HEK293 (cell line): Measurements from ENCODE around the gene AARS2.

Experiments
- CTCF ChIA-PET: fragments of 350-600 bp; formaldehyde crosslinking; extraction: SDS; loops from one replicate; lab custom pipeline; 2021; ENCODE audit warnings: antibody characterized with exemption; lab: Yijun Ruan, JAX
- POLR2A ChIA-PET: fragments of 300-600 bp; formaldehyde crosslinking; extraction: SDS; loops from one replicate; lab custom pipeline; 2020; ENCODE audit warnings: antibody characterized with exemption, inconsistent platforms; lab: Yijun Ruan, JAX
- H3K27ac ChIP-seq: fragments of 200-500 bp; sonication (Bioruptor generic); 2 replicates; pipeline ENCODE4 v1.5.1; 2014; ENCODE audit warnings: low read depth, low read length, control low read depth, inconsistent platforms; ENCODE audit errors: extremely low read depth
- H3K36me3 ChIP-seq, 2 experiments: fragments of 200-500 bp in 1 of 2; sonication (Bioruptor generic) in 1 of 2; 1 replicate in 1 of 2; 2 replicates in 1 of 2; pipeline ENCODE4 v1.5.1; 2014 to 2017; ENCODE audit warnings: inconsistent platforms in 2 of 2, low read length in 2 of 2; ENCODE audit not compliant: control insufficient read depth in 2 of 2, insufficient read depth in 1 of 2
- H3K4me1 ChIP-seq: fragments of 200-500 bp; sonication (Bioruptor generic); 2 replicates; pipeline ENCODE4 v1.5.1; 2014; ENCODE audit warnings: mild to moderate bottlenecking, low read length, inconsistent platforms; ENCODE audit not compliant: control insufficient read depth, insufficient read depth
- H3K4me3 ChIP-seq: 2 replicates; pipeline ENCODE4 v1.5.1; 2011; ENCODE audit warnings: low read depth, mild to moderate bottlenecking, control low read depth, low read length, moderate library complexity
- H3K9me3 ChIP-seq: fragments of 200-500 bp; sonication (Bioruptor generic); 2 replicates; pipeline ENCODE4 v1.5.1; 2014; ENCODE audit warnings: low read depth, low read length, inconsistent platforms; ENCODE audit not compliant: control insufficient read depth, insufficient read depth
- FEZF1 ChIP-seq: fragments of 450-650 bp; formaldehyde crosslinking; IDR thresholded peaks from 2 replicates; pipeline ENCODE4 v1.5.1; 2016; ENCODE audit warnings: missing biosample characterization, missing genetic modification characterization
- IKZF3 ChIP-seq: fragments of 450-650 bp; IDR thresholded peaks from 2 replicates; pipeline ENCODE4 v1.5.0; 2018; ENCODE audit warnings: missing biosample characterization, mild to moderate bottlenecking, missing genetic modification characterization, moderate library complexity
- PRDM1 ChIP-seq: fragments of 450-650 bp; formaldehyde crosslinking; IDR thresholded peaks from 2 replicates; pipeline ENCODE4; 2016; ENCODE audit warnings: missing biosample characterization, missing genetic modification characterization
- REPIN1 ChIP-seq: fragments of 450-650 bp; formaldehyde crosslinking; IDR thresholded peaks from 2 replicates; pipeline ENCODE4 v1.5.1; 2017; ENCODE audit warnings: missing biosample characterization, missing genetic modification characterization, low read depth
- SETDB1 ChIP-seq: IDR thresholded peaks from one replicate; pipeline ENCODE4 v1.6.1; 2017; ENCODE audit warnings: mild to moderate bottlenecking, low read length, moderate library complexity, mixed read lengths; ENCODE audit not compliant: insufficient read length
- TSHZ1 ChIP-seq: fragments of 450-650 bp; formaldehyde crosslinking; IDR thresholded peaks from 2 replicates; pipeline ENCODE4 v1.5.1; 2016; ENCODE audit warnings: missing biosample characterization, missing genetic modification characterization, borderline replicate concordance
- ZBTB17 ChIP-seq: fragments of 450-650 bp; formaldehyde crosslinking; IDR thresholded peaks from 2 replicates; pipeline ENCODE4 v1.5.1; 2016; ENCODE audit warnings: missing biosample characterization, missing genetic modification characterization
- ZFHX2 ChIP-seq: fragments of 450-650 bp; formaldehyde crosslinking; conservative IDR thresholded peaks from 2 replicates; pipeline ENCODE4 v1.5.1; 2016; ENCODE audit warnings: missing biosample characterization, missing genetic modification characterization
- ZFP69B ChIP-seq: fragments of 450-650 bp; formaldehyde crosslinking; IDR thresholded peaks from 2 replicates; pipeline ENCODE4 v1.5.1; 2016; ENCODE audit warnings: missing biosample characterization, missing genetic modification characterization
- ZIC2 ChIP-seq: fragments of 450-650 bp; formaldehyde crosslinking; IDR thresholded peaks from 2 replicates; pipeline ENCODE4 v1.5.1; 2016; ENCODE audit warnings: missing biosample characterization, missing genetic modification characterization
- ZNF112 ChIP-seq: fragments of 450-650 bp; formaldehyde crosslinking; IDR thresholded peaks from 2 replicates; pipeline ENCODE4 v1.5.0; 2017; ENCODE audit warnings: missing biosample characterization, missing genetic modification characterization
- ZNF146 ChIP-seq: fragments of 450-650 bp; formaldehyde crosslinking; IDR thresholded peaks from 2 replicates; pipeline ENCODE4 v1.5.1; 2016; ENCODE audit warnings: missing biosample characterization, missing genetic modification characterization
- ZNF175 ChIP-seq: fragments of 450-650 bp; formaldehyde crosslinking; IDR thresholded peaks from 2 replicates; pipeline ENCODE4 v1.5.1; 2016; ENCODE audit warnings: missing biosample characterization, missing genetic modification characterization
- ZNF2 ChIP-seq: fragments of 450-650 bp; formaldehyde crosslinking; IDR thresholded peaks from 2 replicates; pipeline ENCODE4 v1.5.1; 2016; ENCODE audit warnings: missing biosample characterization, missing genetic modification characterization
- ZNF266 ChIP-seq: fragments of 450-650 bp; formaldehyde crosslinking; IDR thresholded peaks from 2 replicates; pipeline ENCODE4 v1.5.1; 2016; ENCODE audit warnings: missing biosample characterization, missing genetic modification characterization, low read depth
- ZNF335 ChIP-seq: fragments of 450-650 bp; formaldehyde crosslinking; conservative IDR thresholded peaks from 2 replicates; pipeline ENCODE4 v1.5.1; 2016; ENCODE audit warnings: missing biosample characterization, missing genetic modification characterization
- ZNF423 ChIP-seq: fragments of 450-650 bp; formaldehyde crosslinking; IDR thresholded peaks from 2 replicates; pipeline ENCODE4 v1.5.1; 2016; ENCODE audit warnings: missing biosample characterization, missing genetic modification characterization
- ZNF521 ChIP-seq: fragments of 450-650 bp; formaldehyde crosslinking; IDR thresholded peaks from 2 replicates; pipeline ENCODE4 v1.5.1; 2017; ENCODE audit warnings: missing biosample characterization, mild to moderate bottlenecking, missing genetic modification characterization
- ZNF529 ChIP-seq: fragments of 450-650 bp; formaldehyde crosslinking; IDR thresholded peaks from 2 replicates; pipeline ENCODE4 v1.5.1; 2017; ENCODE audit warnings: missing genetic modification characterization, missing biosample characterization; ENCODE audit not compliant: insufficient replicate concordance
- ZNF549 ChIP-seq: fragments of 450-650 bp; IDR thresholded peaks from 2 replicates; pipeline ENCODE4 v1.5.1; 2018; ENCODE audit warnings: missing biosample characterization, missing genetic modification characterization, mild to moderate bottlenecking, inconsistent platforms, moderate library complexity
- ZNF558 ChIP-seq: fragments of 450-650 bp; formaldehyde crosslinking; IDR thresholded peaks from 2 replicates; pipeline ENCODE4 v1.5.1; 2016; ENCODE audit warnings: missing biosample characterization, missing genetic modification characterization
- ZNF561 ChIP-seq: fragments of 450-650 bp; IDR thresholded peaks from 2 replicates; pipeline ENCODE4 v1.5.1; 2018; ENCODE audit warnings: missing biosample characterization, missing genetic modification characterization, borderline replicate concordance
- ZNF664 ChIP-seq: fragments of 450-650 bp; formaldehyde crosslinking; IDR thresholded peaks from 2 replicates; pipeline ENCODE4 v1.5.1; 2016; ENCODE audit warnings: missing biosample characterization, missing genetic modification characterization
- ZNF707 ChIP-seq: fragments of 450-650 bp; formaldehyde crosslinking; IDR thresholded peaks from 2 replicates; pipeline ENCODE4 v1.5.1; 2016; ENCODE audit warnings: missing biosample characterization, missing genetic modification characterization
- ZNF777 ChIP-seq: fragments of 450-650 bp; formaldehyde crosslinking; IDR thresholded peaks from 2 replicates; pipeline ENCODE4 v1.5.1; 2017; ENCODE audit warnings: missing biosample characterization, missing genetic modification characterization, borderline replicate concordance
- ZNF830 ChIP-seq: fragments of 450-650 bp; IDR thresholded peaks from 2 replicates; pipeline ENCODE4 v1.5.0; 2018; ENCODE audit warnings: missing biosample characterization, missing genetic modification characterization, low read depth, mild to moderate bottlenecking, moderate library complexity
- TF ChIP-seq, protein P1 (sequence below): fragments of 450-650 bp; formaldehyde crosslinking; IDR thresholded peaks from 2 replicates; pipeline ENCODE4 v1.5.1; 2017; ENCODE audit warnings: missing biosample characterization, mild to moderate bottlenecking, missing genetic modification characterization, moderate library complexity
- TF ChIP-seq, protein P2 (sequence below): fragments of 450-650 bp; formaldehyde crosslinking; IDR thresholded peaks from 2 replicates; pipeline ENCODE4 v1.5.1; 2016; ENCODE audit warnings: missing biosample characterization, missing genetic modification characterization

The AARS2 gene

GRCh38 chr6:44338228-44339122 is 25.3 kb upstream of the AARS2 start (continued):
- no peak for TF ChIP-seq TSHZ1 (tag by site-specific recombination)
- peak; percentile 48; the same call in 1 of the 2 replicates for TF ChIP-seq ZNF2 (tag by site-specific recombination)
- TF ChIP-seq ZBTB17 (tag by site-specific recombination) = peak; percentile 42; the same call in 1 of the 2 replicates
- no peak for TF ChIP-seq ZNF423 (tag by site-specific recombination)
- TF ChIP-seq IKZF3 (tag by site-specific recombination) = no peak
- TF ChIP-seq ZIC2 (tag by site-specific recombination) = peak; percentile 38
- no peak for TF ChIP-seq ZNF558
- no peak for TF ChIP-seq ZNF146 (tag by site-specific recombination)
- 0 out of 2 replicates have a peak, but pooled peaks have one; percentile 42 for TF ChIP-seq ZNF664 (tag by site-specific recombination)
- TF ChIP-seq ZNF561 (tag by site-specific recombination) = no peak
- 0 out of 2 replicates have a peak, but pooled peaks have one; percentile 30 for TF ChIP-seq ZNF335 (tag by site-specific recombination)
- no peak for TF ChIP-seq ZFP69B (tag by site-specific recombination)
- no peak for TF ChIP-seq REPIN1 (tag by site-specific recombination)
- TF ChIP-seq, protein P1, sequence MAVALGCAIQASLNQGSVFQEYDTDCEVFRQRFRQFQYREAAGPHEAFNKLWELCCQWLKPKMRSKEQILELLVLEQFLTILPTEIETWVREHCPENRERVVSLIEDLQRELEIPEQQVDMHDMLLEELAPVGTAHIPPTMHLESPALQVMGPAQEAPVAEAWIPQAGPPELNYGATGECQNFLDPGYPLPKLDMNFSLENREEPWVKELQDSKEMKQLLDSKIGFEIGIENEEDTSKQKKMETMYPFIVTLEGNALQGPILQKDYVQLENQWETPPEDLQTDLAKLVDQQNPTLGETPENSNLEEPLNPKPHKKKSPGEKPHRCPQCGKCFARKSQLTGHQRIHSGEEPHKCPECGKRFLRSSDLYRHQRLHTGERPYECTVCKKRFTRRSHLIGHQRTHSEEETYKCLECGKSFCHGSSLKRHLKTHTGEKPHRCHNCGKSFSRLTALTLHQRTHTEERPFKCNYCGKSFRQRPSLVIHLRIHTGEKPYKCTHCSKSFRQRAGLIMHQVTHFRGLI (tag by site-specific recombination) = no peak

- Histone ChIP-seq H3K36me3 (no peaks in the 10 kb centered on the region), H3K9me3 (no peaks in the 10 kb centered on the region), H3K4me3 (no peak overlapping the region), H3K4me1 (no peaks in the 10 kb centered on the region), H3K27ac (no peak overlapping the region)
- TF ChIP-seq ZNF529 (tag by site-specific recombination) = no peak
- no peak for TF ChIP-seq ZNF175
- TF ChIP-seq ZFHX2 = no peak
- TF ChIP-seq FEZF1 (tag by site-specific recombination) = no peak
- no peak for TF ChIP-seq ZNF777 (tag by site-specific recombination)
- no peak for TF ChIP-seq ZNF521 (tag by site-specific recombination)
- TF ChIP-seq ZNF830 = no peak
- no peak for TF ChIP-seq SETDB1
- no peak for TF ChIP-seq ZNF112
- TF ChIP-seq ZNF266 (tag by site-specific recombination) = no peak
- no peak for TF ChIP-seq ZNF549 (tag by site-specific recombination)
- TF ChIP-seq PRDM1 (tag by site-specific recombination) = no peak
- no peak for TF ChIP-seq ZNF707 (tag by site-specific recombination)
- TF ChIP-seq, protein P2, sequence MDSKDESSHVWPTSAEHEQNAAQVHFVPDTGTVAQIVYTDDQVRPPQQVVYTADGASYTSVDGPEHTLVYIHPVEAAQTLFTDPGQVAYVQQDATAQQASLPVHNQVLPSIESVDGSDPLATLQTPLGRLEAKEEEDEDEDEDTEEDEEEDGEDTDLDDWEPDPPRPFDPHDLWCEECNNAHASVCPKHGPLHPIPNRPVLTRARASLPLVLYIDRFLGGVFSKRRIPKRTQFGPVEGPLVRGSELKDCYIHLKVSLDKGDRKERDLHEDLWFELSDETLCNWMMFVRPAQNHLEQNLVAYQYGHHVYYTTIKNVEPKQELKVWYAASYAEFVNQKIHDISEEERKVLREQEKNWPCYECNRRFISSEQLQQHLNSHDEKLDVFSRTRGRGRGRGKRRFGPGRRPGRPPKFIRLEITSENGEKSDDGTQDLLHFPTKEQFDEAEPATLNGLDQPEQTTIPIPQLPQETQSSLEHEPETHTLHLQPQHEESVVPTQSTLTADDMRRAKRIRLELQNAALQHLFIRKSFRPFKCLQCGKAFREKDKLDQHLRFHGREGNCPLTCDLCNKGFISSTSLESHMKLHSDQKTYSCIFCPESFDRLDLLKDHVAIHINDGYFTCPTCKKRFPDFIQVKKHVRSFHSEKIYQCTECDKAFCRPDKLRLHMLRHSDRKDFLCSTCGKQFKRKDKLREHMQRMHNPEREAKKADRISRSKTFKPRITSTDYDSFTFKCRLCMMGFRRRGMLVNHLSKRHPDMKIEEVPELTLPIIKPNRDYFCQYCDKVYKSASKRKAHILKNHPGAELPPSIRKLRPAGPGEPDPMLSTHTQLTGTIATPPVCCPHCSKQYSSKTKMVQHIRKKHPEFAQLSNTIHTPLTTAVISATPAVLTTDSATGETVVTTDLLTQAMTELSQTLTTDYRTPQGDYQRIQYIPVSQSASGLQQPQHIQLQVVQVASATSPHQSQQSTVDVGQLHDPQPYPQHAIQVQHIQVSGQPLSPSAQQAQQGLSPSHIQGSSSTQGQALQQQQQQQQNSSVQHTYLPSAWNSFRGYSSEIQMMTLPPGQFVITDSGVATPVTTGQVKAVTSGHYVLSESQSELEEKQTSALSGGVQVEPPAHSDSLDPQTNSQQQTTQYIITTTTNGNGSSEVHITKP = no peak
- CTCF ChIA-PET = interaction anchor here (0.5 to 10.4 kb wide), 11 partner anchors 9 to 163 kb away, joined by 3 to 208 read pairs (median 3); partner anchors contain the start of genes AARS2, NFKBIE, SLC35B2 and TMEM151B
- POLR2A ChIA-PET = interaction anchor here (2.1 kb wide), 1 partner anchor 67 kb away, joined by 7 read pairs; no protein-coding TSS in a partner anchor
Measured at GRCh38 chr6:44335631-44336030, 22.5 kb upstream of the AARS2 start.
